Astrocyte (in vitro differentiated cells and primary cell): ENCODE results near the gene USP36. TPM values are rescaled to one million over a fixed set of nuclear protein-coding genes. Genes with fewer than 3 reads are reported as not detected.

Experiments used
- DNase-seq: peaks from one replicate; pipeline ENCODE4 v3.0.0-alpha.2; 2010; ENCODE audit warnings: low read depth
- FAIRE-seq: peaks from 2 replicates; lab custom pipeline; 2011; peaks lifted over from hg19 to GRCh38; lab: Jason Lieb, UNC
- H2AFZ ChIP-seq: 2 replicates; pipeline ENCODE4 v1.6.0; 2012; ENCODE audit warnings: low read depth, low read length, inconsistent platforms
- H3K27ac ChIP-seq: 2 replicates; pipeline ENCODE4 v1.5.1; 2011; ENCODE audit warnings: low read depth, low read length, inconsistent platforms
- H3K27me3 ChIP-seq: 2 replicates; pipeline ENCODE4 v1.6.0; 2011; ENCODE audit warnings: low read length, inconsistent platforms; ENCODE audit not compliant: insufficient read depth
- H3K36me3 ChIP-seq: 2 replicates; pipeline ENCODE4 v1.5.1; 2011; ENCODE audit warnings: low read length, inconsistent platforms; ENCODE audit not compliant: insufficient read depth
- H3K4me1 ChIP-seq: 2 replicates; pipeline ENCODE4 v1.5.1; 2011; ENCODE audit warnings: low read length, inconsistent platforms; ENCODE audit not compliant: insufficient read depth
- H3K4me2 ChIP-seq: 2 replicates; pipeline ENCODE4 v1.6.0; 2012; ENCODE audit warnings: low read length, inconsistent platforms
- H3K4me3 ChIP-seq: 2 replicates; pipeline ENCODE4 v1.5.1; 2011; ENCODE audit warnings: low read depth, mild to moderate bottlenecking, low read length, inconsistent platforms; ENCODE audit not compliant: insufficient read depth
- H3K79me2 ChIP-seq: 2 replicates; pipeline ENCODE4 v1.6.0; 2012; ENCODE audit warnings: mild to moderate bottlenecking, low read length, inconsistent platforms; ENCODE audit not compliant: insufficient read depth
- H3K9ac ChIP-seq: 2 replicates; pipeline ENCODE4 v1.6.0; 2012; ENCODE audit warnings: mild to moderate bottlenecking, low read length, inconsistent platforms
- H3K9me3 ChIP-seq: 2 replicates; pipeline ENCODE4 v1.5.1; 2012; ENCODE audit warnings: low read depth, mild to moderate bottlenecking, low read length, inconsistent platforms; ENCODE audit not compliant: insufficient read depth
- H4K20me1 ChIP-seq: 2 replicates; pipeline ENCODE4 v1.6.0; 2012; ENCODE audit warnings: low read length, inconsistent platforms; ENCODE audit not compliant: insufficient read depth
- H3K27ac Mint-ChIP-seq: one replicate; pipeline ENCODE4 v1.8.0; 2021; ENCODE audit warnings: mild to moderate bottlenecking, mixed read lengths; ENCODE audit not compliant: unreplicated experiment
- H3K27me3 Mint-ChIP-seq: one replicate; pipeline ENCODE4 v1.8.0; 2021; ENCODE audit warnings: low read depth, mixed read lengths; ENCODE audit not compliant: unreplicated experiment
- H3K36me3 Mint-ChIP-seq: one replicate; pipeline ENCODE4 v1.8.0; 2021; ENCODE audit warnings: low read depth, mixed read lengths; ENCODE audit not compliant: unreplicated experiment
- H3K4me1 Mint-ChIP-seq: one replicate; pipeline ENCODE4 v1.8.0; 2021; ENCODE audit warnings: low read depth, mixed read lengths; ENCODE audit not compliant: unreplicated experiment
- H3K4me3 Mint-ChIP-seq: one replicate; pipeline ENCODE4 v1.8.0; 2021; ENCODE audit warnings: mild to moderate bottlenecking, moderate library complexity, mixed read lengths; ENCODE audit not compliant: unreplicated experiment
- H3K9me3 Mint-ChIP-seq: one replicate; pipeline ENCODE4 v1.8.0; 2021; ENCODE audit warnings: mild to moderate bottlenecking, mixed read lengths; ENCODE audit not compliant: unreplicated experiment
- EZH2 ChIP-seq: IDR thresholded peaks from 2 replicates; pipeline ENCODE4 v1.6.1; 2012; ENCODE audit warnings: mild to moderate bottlenecking, low read length, inconsistent platforms; ENCODE audit not compliant: insufficient read depth
- total RNA-seq: library from RNA; stranded (reverse); gene quantifications from 2 replicates; pipeline ENCODE4 v1.2.1, GENCODE V29; 2021
- TF ChIP-seq, protein P1 (sequence below): IDR thresholded peaks from 2 replicates; pipeline ENCODE4 v1.5.1; 2011; ENCODE audit warnings: low read depth, mild to moderate bottlenecking, inconsistent platforms, low read length, moderate library complexity; ENCODE audit not compliant: insufficient read depth

USP36 gene
- total RNA-seq, 1 donor from 2014 or later, result 51.0 TPM

GRCh38 chr17:78864117-78864516, 23.5 kb upstream of the USP36 start:
- H3K9me3 Mint-ChIP-seq, result peaks cover 4% of the 10 kb centered on the region
- peaks cover 34% of the 10 kb centered on the region for H3K4me1 ChIP-seq
- peaks cover 17% of the 10 kb centered on the region for H3K79me2 ChIP-seq
- no peak overlapping the region for H3K9ac ChIP-seq
- peaks cover 4% of the 10 kb centered on the region for H4K20me1 ChIP-seq
- no peak overlapping the region for H3K4me2 ChIP-seq
- no peak for FAIRE-seq
- H3K27ac Mint-ChIP-seq, result peak overlapping the region; percentile 48
- peaks cover 10% of the 10 kb centered on the region for H3K36me3 Mint-ChIP-seq
- H3K9me3 ChIP-seq, result no peaks in the 10 kb centered on the region
- peaks cover 6% of the 10 kb centered on the region for H3K36me3 ChIP-seq
- no peak overlapping the region for H3K4me3 ChIP-seq
- no peak overlapping the region for H2AFZ ChIP-seq
- H3K27ac ChIP-seq, result no peak overlapping the region
- H3K4me3 Mint-ChIP-seq, result no peak overlapping the region
- no peaks in the 10 kb centered on the region for H3K27me3 ChIP-seq
- DNase-seq, result no peak
- TF ChIP-seq, protein P1, sequence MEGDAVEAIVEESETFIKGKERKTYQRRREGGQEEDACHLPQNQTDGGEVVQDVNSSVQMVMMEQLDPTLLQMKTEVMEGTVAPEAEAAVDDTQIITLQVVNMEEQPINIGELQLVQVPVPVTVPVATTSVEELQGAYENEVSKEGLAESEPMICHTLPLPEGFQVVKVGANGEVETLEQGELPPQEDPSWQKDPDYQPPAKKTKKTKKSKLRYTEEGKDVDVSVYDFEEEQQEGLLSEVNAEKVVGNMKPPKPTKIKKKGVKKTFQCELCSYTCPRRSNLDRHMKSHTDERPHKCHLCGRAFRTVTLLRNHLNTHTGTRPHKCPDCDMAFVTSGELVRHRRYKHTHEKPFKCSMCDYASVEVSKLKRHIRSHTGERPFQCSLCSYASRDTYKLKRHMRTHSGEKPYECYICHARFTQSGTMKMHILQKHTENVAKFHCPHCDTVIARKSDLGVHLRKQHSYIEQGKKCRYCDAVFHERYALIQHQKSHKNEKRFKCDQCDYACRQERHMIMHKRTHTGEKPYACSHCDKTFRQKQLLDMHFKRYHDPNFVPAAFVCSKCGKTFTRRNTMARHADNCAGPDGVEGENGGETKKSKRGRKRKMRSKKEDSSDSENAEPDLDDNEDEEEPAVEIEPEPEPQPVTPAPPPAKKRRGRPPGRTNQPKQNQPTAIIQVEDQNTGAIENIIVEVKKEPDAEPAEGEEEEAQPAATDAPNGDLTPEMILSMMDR, result no peak
- no peak for TF ChIP-seq EZH2
- peaks cover 10% of the 10 kb centered on the region for H3K4me1 Mint-ChIP-seq
- H3K27me3 Mint-ChIP-seq, result no peaks in the 10 kb centered on the region

DNA sequence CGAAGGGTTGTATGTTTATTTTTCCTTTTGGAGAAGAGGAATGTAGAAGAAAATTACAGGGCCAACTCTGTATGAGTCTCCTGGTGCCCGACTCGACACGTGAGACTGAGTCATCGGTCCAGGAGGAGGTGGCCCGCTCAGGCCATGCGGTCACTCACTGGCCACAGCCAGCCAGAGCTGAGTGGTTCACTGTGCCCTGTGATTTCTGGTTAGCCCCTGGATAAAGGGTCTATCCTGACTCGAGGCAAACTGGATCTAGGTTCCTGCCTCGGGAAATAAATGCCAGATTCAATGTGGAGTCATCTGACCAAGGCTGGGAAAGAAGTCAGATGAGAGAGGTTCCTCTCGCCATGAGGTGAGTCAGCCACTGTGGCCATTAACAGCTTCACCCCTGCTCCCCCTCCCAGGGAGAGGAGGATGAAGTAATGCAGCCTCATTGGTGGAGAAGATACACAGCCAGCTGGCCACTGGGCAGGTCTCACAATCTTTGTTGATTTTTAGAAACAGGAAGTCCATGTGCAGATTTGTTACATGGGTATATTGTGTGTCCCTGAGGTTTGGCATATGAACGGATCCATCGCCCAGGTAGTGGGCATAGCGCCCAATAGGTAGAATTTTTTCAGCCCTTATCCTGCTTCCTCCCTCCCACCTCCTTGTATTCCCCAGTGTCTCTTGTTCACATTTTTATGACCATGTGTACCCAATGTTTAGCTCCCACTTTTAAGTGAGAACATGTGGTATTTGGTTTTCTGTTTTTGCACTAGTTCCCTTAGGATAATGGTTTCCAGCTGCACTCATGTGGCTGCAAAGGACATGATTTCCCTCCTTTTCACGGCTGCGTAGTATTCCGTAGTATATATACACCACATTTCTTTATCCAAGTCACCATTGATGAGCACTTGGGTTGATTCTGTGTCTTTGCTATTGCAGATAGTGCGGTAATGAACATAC, 21.7 kb upstream of the USP36 start:
- no peaks in the 10 kb centered on the region for H3K27me3 Mint-ChIP-seq
- TF ChIP-seq, protein P1, result no peak
- TF ChIP-seq EZH2, result no peak
- DNase-seq (peak; percentile 96), FAIRE-seq (peak; percentile 76)
- peak overlapping the region; percentile 82 for H3K9ac ChIP-seq
- H3K27ac Mint-ChIP-seq, result peak overlapping the region; percentile 96
- H2AFZ ChIP-seq, result peak overlapping the region; percentile 38
- H3K9me3 Mint-ChIP-seq, result peaks cover 4% of the 10 kb centered on the region
- H3K36me3 ChIP-seq, result peaks cover 8% of the 10 kb centered on the region
- H3K36me3 Mint-ChIP-seq, result peaks cover 2% of the 10 kb centered on the region
- no peaks in the 10 kb centered on the region for H3K9me3 ChIP-seq
- peak overlapping the region; percentile 55 for H3K4me3 Mint-ChIP-seq
- peaks cover 17% of the 10 kb centered on the region for H3K79me2 ChIP-seq
- H3K27me3 ChIP-seq, result no peaks in the 10 kb centered on the region
- peak overlapping the region; percentile 74 for H3K4me2 ChIP-seq
- H3K4me1 Mint-ChIP-seq, result peaks cover 10% of the 10 kb centered on the region
- H3K4me1 ChIP-seq, result peaks cover 22% of the 10 kb centered on the region
- H3K4me3 ChIP-seq, result no peak overlapping the region
- H3K27ac ChIP-seq, result peak overlapping the region; percentile 99
- H4K20me1 ChIP-seq, result no peaks in the 10 kb centered on the region

DNA sequence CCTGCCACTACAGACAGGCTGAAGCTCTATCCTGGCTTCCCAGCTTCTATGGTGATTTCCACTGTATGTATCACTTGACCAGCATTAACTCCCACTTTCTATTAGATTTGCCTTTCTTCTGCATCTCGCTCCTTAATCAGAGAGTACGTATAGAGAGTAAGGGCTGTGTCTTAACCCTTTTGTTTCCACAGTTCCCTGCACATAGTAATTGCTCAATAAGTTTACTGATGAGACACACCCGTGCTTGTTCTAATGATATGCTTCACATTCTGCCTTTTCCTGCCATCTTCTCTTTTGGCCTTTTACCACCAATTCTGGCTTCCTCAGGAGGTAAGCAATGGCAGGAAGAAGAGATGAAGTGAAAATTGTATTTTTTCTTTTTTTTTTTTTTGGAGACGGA, 20.6 kb upstream of the USP36 start:
- Histone ChIP-seq H3K4me3 (no peak overlapping the region), H3K9me3 (no peaks in the 10 kb centered on the region), H3K9ac (peak overlapping the region; percentile 82), H4K20me1 (no peaks in the 10 kb centered on the region), H2AFZ (no peak overlapping the region), H3K4me2 (no peak overlapping the region), H3K27me3 (no peaks in the 10 kb centered on the region), H3K79me2 (peaks cover 17% of the 10 kb centered on the region), H3K4me1 (peaks cover 22% of the 10 kb centered on the region), H3K36me3 (peaks cover 16% of the 10 kb centered on the region), H3K27ac (peak overlapping the region; percentile 99)
- no peak for DNase-seq
- H3K27me3 Mint-ChIP-seq, result no peaks in the 10 kb centered on the region
- peaks cover 10% of the 10 kb centered on the region for H3K4me1 Mint-ChIP-seq
- H3K36me3 Mint-ChIP-seq, result peaks cover 2% of the 10 kb centered on the region
- no peak overlapping the region for H3K4me3 Mint-ChIP-seq
- no peak for FAIRE-seq
- TF ChIP-seq, protein P1, result no peak
- no peak for TF ChIP-seq EZH2
- peaks cover 4% of the 10 kb centered on the region for H3K9me3 Mint-ChIP-seq
- H3K27ac Mint-ChIP-seq, result peak overlapping the region; percentile 1
